Stimulated activated CD8-positive, alpha-beta memory T cell treated with anti-CD3 and anti-CD28 coated beads, Interleukin-7, amount 100 ng/mL, for 24 hours (primary cell): ENCODE measurements around the gene COG2.
"Not testable (repeated sequence)": the region's sequence is repeated elsewhere in the genome, so short reads cannot be mapped to it uniquely, and the experiment has no call there.

Experiments used
- DNase-seq: peaks from one replicate; pipeline ENCODE4 v3.0.0-alpha.2; 2020; ENCODE audit warnings: low read depth

The COG2 gene

GRCh38 chr1:230642263-230642959 lies at the start of gene COG2:
TSS of gene COG2 (plus strand) at chr1:230642481. CDS start at chr1:230642607, 126 bp downstream.
- DNase-seq = peak; percentile 99

- DNase-seq = no peak
Measured at GRCh38 chr1:230592848-230593414, 49.4 kb upstream of the COG2 start.

DNA sequence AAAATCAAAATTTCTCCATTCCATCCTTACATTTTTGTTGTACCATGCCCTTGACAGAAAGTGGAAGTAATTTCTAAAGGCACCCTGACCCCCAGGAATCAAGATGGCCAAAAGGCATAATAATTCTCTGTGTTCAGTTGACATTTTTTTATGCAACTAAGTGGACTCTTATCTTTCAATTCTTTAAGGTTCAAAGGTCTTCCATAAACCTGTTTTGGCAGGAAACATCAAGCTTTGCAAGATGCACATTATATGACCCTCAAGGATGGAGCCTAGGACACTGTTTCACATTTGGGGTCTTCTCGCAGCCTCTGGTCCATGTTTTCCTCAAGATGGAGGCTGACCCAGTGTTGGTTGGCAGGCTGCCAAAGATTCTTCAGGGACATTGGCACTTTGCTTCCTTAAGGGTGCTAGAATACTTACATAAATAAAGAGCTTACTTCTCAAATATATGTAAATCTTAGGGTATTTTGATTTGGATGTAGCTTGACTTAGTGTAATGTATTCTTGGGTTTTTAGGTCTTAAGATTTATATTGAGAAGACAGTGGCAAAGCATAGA lies 48.0 kb upstream of the COG2 start:
- no peak for DNase-seq

DNA sequence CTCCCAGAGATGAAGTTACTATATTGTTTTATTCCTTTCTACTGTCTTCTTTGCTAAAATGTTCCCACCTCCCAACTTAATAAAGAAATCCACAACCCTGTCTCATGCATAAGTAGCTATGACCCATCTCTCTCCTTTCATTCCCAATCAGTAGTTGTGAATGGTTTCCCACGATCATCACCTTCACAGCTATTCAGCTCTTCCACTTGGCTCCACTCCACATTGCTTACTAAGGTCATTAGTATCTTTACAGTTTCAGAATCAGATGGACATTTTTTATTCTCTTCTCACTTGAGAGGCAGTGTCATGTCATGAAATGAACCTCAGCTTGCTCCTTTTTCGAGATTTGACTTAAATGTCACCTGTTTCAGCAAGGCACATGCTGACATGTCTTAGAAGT lies 47.1 kb upstream of the COG2 start:
- DNase-seq = no peak

DNA sequence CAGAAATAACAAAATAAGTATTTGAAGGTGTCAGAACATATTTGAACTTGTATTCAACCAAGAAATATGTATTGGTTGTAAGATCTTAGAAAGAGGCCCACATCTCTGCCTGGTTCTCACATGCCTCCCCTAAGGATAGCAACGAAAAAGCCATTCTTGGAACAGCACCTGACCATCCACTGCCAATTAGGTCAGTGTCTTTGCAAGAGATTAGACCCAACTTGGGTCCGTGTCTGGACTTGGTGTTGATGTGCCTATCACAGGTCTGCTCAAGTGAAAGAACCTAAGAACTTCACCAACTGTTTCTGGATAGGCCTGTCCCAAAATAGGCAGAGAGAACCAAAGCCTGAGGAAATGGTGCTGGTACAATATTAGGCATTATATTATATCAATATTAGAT lies 46.0 kb upstream of the COG2 start:
- DNase-seq = no peak

DNA sequence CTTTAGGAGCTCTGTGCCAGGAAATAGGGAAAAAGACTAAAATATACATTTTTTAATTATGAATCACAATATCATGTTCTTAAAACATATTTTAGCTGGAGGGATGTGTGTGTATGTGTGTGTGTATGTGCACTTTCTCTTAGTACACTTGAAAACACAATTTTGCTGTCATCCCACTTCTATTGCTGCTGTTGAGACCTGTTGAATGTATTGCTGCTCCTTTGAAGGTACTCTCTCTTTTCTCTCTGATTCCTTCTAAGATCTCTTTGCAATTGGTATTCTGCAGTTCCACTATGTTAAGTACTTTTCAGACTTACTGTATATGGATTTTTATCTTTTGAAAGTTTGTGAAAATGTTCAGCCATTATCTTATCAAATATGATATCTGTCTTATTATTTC lies 43.5 kb upstream of the COG2 start:
- DNase-seq = no peak

DNA sequence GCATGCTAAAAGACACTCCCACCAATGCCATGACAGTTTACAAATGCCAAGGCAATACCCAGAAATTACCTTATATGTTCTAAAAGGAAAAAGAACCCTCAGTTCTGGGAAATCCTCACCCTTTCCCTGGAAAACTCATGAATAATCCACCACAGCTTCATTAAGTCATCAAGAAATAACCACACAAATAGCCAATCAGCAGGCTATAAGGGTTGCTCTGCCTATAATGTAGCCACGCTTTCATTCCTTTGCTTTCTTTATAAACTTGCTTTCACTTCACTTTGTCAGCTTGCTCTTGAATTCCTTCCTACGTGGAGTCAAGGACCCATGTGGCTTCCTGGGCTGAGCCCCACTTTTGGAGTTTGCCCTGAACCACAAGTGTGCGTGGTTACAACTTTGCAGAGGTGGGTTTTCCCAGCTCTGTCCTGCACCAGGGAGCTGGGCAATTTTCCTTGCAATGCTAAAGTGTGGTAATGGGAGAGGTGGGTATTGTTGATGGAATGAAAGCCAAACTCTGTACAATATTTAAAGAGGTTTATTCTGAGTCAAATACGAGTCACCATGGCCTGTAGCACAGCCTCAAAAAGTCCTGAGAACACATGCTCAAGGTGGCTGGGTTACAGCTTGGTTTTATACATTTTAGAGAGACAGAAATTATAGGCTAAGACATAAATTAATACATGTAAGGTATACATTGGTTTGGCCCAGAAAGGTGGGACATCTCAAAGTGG lies 42.2 kb upstream of the COG2 start:
- DNase-seq = no peak

GRCh38 chr1:230600657-230601400 lies 41.5 kb upstream of the COG2 start:
- DNase-seq = not testable (repeated sequence)

- DNase-seq = no peak
Measured at GRCh38 chr1:230609208-230609607, 33.1 kb upstream of the COG2 start.

GRCh38 chr1:230610589-230610988 lies 31.7 kb upstream of the COG2 start:
- no peak for DNase-seq

GRCh38 chr1:230611128-230611877 lies 31.0 kb upstream of the COG2 start:
- no peak for DNase-seq

DNA sequence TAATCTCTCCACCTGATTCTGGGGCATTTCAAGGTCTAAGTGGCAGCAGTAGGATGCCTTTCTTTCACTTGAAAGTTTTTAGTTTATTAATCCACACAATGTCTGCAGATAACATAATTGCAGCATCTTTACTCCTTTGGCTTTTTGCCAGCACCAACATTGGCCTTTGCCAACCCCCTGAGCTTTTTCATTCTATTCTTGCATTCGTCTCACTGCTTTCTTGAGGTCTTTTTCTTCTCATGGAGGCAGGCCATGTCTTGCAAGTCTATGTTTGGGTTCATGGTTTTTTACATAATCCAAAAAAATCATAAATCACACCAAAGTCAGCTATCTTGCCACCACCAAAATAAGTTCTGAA lies 30.4 kb upstream of the COG2 start:
- DNase-seq = no peak

DNA sequence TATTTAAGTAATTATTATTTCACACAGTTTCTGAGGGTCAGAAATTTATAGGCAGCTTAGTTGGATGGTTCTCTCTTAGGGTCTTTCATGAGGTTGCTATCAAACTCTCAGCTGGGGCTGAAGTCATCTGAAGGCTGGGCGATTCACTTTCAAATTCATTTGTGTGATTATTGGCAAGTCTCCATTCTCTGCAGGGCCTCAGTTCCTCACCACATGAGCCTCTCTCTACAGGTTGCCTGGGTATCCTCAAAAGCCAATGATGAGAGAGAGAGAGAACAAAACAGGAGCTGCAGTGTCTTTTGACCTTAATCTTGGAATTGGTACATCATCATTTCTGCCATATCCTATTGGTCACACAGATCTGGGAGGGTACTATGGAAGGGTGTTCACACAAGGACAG lies 29.6 kb upstream of the COG2 start:
- no peak for DNase-seq

- DNase-seq = no peak
Measured at GRCh38 chr1:230614121-230614520, 28.2 kb upstream of the COG2 start.

GRCh38 chr1:230618537-230618936 lies 23.7 kb upstream of the COG2 start:
- no peak for DNase-seq

GRCh38 chr1:230620649-230621323 lies 21.5 kb upstream of the COG2 start:
- no peak for DNase-seq

- no peak for DNase-seq
Measured at GRCh38 chr1:230621324-230622030, 20.8 kb upstream of the COG2 start.

GRCh38 chr1:230622151-230622550 lies 20.1 kb upstream of the COG2 start:
- no peak for DNase-seq

- no peak for DNase-seq
Measured at GRCh38 chr1:230624097-230624713, 18.1 kb upstream of the COG2 start.

GRCh38 chr1:230626232-230626631 lies 16.0 kb upstream of the COG2 start:
- no peak for DNase-seq
